Non-pigmented ciliary epithelial cell (primary cell): Measurements from ENCODE around the gene S100A6.

Experiments
- DNase-seq: peaks from one replicate; pipeline ENCODE4 v3.0.0-alpha.2; 2010; ENCODE audit warnings: low read depth

S100A6 gene

DNA sequence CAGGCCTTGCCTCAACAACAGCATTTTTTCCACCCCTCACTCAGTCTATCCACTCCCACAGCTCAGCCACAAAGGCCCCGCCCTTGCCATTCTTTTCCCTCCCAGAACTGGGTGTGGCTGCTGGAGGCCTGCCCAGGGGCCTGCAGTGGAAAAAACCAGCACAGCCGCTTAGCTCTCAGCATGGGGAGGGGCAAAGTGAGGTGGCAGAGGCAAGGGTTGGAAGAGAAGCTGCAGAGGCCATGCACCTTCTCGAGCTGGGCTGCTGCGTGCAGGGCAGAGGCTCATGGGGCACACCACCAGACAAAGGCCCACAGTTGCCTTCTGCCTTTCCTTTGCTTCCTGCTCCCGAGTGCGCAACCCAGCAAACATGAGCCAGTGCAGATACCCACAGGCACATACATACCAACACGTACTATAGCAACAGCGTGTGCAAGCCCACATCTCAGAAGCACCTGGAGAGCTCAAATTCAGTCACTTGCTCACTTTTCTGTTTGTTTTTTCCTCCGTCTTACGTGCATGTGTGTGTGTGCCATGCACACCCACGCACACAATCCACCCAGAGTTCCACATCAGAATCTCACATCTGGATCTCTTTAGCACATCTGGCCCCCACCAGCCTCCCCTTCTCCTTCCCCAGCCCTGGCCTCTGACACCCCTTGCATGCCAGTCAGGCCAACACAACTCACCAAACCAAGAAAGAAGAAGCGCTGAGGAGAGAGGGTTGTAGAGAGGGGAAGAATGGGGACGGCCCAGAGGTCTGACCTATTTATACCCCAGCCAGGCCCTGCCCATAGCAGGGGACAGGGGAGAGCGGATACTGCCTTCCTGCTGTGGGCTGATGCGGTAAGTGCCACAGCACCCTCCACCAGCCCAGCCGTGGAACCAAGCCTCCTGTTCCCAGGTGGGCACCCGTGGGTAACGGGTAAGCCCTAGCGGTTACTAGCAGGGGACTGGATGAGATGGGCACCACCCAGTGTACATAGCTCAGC lies 9.6 kb upstream of the S100A6 start, which contains the start of gene S100A4:
S100A4 (minus strand) TSS at position 740 of the 989 bp plus-strand sequence. CDS start 1,012 bp downstream, outside the sequence.
- DNase-seq = no peak

DNA sequence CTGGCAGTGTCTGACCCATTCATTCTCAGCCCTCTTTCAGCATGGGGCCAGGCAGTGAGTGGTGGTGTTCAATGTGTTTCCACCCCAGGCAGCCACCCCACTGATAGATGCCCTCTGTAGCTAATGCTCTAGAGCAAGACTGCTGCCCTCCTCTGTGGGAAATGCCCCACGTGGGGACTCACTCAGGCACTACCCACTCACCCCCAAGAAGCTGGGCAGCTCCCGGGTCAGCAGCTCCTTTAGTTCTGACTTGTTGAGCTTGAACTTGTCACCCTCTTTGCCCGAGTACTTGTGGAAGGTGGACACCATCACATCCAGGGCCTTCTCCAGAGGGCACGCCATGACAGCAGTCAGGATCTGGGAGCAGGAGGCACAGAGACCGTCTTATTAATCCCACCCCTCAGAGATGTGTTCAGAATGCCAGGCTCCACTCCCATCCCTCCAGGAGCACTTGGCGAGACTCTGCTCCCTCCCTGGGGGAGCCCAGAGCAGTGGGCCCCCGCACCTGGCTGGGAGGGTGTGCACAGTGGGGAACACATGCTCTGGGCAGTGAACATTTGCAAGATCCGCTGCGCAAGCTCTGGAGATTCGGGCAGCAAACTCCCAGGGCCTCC lies 8.8 kb upstream of the S100A6 start:
- no peak for DNase-seq

DNA sequence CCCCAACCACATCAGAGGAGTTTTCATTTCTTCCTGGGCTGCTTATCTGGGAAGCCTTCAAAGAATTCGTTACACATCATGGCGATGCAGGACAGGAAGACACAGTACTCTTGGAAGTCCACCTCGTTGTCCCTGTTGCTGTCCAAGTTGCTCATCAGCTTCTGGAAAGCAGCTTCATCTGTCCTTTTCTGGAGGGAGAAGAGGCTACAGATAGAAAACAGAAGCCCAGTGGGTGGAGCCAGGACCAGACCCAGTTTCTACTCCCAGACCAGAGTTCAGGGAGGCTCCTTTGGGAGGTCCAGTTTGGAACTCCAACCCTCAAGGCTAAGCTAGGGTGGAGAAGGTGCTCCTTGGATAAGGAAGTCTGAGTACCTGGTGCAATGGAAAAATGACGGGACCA lies 7.9 kb upstream of the S100A6 start:
- no peak for DNase-seq

DNA sequence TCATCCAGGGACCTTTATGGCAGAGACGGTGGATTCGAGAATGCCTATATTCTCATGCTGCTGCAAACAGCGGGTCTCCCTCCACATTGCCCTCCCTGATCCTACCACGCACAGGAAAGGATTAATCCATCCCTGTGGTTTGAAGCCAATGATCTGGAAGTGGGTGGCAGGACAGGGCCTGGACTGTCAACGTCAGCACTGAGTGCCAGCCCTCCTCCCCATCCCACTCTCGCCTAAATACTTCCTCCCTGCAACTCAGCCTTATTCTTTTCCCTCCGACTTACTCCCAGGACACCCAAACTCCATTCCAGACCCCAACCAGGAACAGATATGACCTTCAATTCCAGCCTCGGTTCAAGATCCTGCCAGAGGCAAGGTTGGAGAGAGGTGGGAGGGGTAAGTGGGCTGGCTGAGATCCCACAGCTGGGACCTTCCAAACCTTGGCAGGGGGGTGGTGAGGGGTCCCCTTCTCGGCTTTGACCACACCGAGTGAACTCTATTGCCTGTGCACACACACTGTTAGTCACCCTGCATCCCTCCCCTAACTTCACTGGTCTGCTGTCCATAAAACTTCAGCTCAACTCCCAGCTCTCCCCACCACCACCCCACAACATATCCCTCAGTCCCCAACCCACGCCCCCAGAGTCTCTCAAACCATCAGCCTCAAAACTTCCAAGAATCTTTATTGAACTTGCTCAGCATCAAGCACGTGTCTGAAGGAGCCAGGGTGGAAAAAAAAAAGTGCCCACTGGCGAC lies 7.3 kb upstream of the S100A6 start:
- no peak for DNase-seq

DNA sequence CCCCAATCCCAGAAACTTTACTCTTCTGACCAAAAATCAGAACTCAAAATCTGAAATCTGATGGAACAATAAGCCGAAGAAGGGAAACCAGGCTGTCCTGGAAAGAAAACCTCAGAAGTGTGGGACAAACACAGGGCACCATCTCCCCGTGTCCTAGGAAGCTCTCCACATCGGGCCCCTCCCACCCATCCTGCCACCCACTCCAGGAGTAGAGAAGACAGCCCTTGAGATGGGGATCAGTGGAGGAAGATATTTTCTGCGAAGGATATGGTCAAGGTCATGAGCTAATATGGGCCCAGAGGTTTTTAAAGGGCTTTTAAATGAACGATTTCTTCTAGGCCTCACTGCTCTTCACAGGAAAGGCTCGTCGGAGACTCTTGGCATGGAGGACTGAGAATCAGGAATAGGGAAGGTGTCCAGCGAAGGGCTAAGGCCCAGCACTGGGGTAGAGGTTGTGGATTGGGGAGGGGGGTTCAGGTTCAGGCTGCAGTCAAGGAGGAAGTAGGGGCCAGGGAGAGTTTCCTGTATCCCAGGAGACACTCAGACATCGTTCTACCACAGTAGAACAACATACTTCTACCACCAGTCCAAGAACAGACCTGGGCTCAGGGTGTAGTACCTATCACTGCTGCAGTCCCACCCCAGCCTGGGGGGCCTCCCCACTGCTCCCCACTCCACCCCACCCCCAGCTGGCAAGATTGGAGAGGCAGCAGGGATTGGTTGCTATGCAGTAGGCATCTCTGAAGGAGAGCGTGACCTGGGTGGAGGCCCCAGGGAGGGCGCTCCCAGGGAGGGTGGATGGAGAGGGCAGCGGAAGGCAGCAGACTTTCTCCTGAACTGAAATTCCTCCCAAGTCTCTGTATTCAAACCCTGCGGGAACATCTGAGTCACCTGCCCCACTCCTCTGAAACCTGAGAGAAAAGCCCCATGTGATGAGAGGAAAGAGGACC lies 6.1 kb upstream of the S100A6 start:
- DNase-seq = no peak

DNA sequence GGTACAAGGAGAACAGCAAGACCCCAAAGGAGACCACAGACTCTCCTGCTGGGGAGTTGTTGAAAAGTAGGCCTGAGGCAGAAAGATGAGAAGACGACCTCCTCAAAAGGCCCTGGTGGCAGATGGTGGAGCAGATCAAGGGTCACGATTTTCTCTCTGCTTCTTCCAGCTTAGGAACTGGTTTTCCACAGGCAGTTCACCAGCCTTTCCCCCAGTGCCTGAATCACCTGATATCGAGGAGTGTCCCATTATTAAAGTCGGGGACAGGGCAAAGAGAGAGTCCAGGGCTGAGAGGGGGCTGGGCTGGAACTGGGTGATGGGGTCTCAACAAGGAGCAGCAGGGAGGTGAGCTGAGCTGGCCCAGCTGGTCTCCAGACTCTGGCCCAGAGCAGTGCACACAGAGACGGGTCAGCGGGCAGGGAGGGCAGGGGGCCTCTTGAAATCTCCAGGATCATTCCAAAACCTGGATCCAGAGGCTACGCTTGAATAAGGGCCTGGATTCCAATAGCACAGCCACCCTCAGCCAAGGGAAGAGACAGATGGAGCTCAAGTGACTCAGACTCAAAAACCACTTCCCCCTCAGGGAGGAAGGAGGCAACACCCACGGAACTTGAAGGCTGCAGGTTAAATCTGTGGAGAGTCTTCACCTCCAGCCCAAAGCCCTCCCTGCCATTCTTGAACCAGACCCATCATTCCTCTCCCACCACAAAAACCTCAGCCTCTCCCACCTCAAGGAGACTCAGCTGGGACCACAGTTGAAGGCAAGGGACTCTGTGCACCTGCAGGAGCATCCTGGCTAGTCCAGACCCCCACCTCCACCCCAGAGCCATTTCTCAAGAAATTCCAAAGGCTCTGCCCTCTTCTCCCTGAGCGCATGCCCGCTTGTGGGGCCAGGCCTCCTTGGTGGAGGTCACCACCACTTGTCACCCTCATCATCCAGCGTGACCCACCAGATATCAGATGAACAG lies 4.9 kb upstream of the S100A6 start, which contains the start of gene S100A5:
S100A5 (minus strand) TSS at position 541 of the 968 bp plus-strand sequence. CDS start 743 bp downstream, outside the sequence.
- no peak for DNase-seq

DNA sequence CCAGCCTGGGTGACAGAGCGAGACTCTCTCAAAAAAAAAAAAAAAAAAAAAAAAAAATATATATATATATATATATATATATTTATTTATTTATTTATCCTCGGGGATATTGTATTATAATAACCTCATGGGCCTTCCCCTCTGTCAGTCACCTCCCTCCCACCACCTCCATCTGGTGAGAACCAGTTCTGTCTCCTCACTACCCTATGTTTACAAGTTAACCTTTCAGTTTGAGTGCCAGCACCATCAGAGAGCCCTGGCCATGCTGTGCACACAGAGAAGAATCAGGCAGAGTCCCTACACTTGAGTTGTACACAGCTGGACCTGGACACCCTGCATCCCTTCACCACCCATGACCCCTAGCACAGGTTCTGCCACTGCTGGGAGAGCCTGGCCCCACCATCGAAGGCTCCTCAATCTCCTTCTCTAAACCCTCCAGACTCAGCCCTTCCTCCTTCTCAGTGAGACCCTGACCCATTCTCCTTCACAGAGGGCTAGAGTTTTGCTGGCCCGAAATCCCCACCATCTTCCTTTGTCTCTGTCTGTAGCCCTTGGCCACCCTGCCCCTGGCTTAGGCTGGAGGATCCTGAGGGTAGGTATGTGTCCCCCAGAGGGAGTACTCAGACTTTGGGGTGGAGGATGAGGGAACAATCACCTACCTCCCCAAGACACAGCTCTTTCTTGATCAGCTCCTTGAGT lies 3.8 kb upstream of the S100A6 start:
- DNase-seq = no peak

DNA sequence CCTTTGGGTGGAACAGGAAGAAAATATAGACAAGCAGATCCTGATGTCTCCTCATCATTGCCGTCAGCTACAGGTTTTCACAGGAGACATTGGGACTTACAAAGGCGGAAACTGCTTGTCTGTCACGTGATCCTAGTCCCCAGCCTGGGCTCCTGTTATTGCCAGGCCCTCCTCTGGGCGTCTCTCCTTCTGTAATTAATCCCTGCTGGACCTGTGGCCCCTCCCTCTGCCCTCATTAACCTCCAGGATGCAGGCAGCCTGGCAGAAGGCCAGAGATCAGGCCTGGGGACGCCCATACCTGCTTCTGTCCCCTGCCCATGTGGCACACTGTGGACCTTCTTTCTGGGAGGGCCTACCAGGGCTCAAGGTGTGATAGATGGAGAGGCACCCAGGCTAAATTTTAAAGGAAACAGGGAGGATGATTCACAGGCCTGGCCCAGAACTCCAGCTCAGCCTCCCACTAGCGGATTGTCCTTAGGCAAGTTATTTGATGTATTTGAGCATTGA lies 2.6 kb upstream of the S100A6 start:
- DNase-seq = no peak

DNA sequence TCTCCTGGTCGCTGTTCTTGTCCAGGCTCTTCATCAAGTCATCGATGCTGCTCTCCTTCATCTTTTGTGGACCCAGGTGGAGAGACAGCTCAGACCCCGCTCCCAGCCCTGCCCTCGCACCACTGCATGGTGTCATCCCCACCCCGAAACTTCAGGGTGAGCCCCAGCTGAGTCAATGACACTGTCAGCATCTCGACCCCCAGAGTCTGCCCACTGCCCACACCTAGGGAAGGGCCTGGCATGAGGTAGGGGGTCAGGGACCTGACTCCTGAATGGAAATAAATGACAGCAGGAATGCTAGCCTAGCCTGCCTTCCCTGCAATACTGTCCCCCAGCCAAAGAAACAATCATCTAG lies 1.6 kb upstream of the S100A6 start:
- no peak for DNase-seq

DNA sequence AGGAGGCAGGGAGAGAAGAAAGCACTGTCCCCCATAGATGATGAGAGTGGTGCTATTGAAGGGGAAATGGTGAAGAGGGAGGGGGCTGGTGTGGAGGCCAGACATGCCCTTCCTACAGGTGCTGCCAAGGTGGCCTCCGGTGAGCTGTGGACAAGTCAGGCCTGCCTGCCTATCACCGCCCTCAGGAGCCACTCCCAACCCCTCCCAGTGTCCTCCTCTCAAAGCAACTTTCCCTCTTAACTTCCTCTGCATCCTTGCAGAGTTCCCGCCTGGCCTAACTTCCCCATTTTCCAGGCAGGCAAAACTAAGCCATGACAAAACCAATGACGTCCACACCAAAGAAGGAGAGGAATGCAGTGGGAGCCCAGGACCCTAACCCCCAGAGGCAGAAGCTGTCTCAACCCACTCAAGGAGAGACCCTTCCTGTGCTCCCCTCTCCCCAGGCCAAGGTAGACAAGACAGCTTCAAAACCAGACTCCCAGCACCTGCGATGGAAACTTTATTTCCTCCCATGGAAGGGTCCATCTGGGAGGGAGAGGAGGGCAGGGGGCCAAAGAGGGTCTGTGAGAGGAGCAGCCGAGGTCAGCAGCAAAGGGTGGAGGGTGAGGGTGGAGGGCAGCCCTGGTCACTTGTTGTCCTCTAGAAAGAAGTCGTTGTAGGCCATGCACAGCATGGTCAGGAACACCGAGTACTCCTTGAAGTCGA lies 1.0 kb upstream of the S100A6 start:
- no peak for DNase-seq

DNA sequence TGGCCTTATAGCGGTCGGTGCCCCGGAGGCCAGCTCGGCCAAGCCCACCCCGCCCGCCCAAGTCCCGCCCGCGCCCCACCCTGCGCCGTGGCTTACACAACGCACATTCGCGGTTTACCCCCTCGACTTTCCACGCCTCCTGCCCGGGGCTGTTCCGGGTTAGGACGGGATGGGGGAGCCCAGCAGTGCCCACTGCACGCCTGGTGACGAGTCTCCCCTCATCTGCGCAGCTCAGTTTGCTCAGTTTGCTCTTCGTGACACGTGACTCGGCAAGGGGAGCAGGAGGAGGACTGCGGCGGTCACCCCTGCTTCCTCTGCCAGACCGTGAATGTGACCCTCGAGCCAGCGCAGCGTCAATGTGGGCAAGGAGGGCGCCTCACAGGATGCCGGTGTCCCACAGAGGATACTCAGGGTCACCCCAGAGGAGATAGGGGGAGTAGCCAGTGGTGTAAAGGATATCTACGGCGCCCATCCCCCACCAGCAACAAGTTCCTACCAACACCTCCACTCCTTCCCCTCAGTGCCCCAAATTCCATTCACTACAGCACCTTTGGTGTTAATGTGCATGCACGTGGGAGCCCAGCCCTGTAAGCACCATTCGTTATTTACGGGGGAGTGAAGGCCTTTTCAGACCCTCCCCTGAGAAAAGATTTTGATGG lies 350 bp upstream of the S100A6 start:
- DNase-seq = peak; percentile 35

DNA sequence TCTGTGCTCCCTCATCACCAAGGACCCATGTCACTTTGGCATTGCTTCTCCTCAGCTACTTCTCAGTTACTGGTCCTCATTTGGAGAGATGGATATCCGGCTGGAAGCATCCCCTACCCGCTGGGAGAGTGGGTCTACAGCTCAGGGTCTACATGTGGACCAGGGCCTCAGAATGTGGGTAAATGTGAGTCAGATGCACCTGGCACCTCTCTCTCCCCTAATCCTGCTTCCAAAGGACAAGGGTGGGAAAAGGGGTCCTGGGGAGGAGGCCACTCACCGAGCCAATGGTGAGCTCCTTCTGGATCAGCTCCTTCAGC lies 908 bp downstream of the S100A6 start:
- no peak for DNase-seq

DNA sequence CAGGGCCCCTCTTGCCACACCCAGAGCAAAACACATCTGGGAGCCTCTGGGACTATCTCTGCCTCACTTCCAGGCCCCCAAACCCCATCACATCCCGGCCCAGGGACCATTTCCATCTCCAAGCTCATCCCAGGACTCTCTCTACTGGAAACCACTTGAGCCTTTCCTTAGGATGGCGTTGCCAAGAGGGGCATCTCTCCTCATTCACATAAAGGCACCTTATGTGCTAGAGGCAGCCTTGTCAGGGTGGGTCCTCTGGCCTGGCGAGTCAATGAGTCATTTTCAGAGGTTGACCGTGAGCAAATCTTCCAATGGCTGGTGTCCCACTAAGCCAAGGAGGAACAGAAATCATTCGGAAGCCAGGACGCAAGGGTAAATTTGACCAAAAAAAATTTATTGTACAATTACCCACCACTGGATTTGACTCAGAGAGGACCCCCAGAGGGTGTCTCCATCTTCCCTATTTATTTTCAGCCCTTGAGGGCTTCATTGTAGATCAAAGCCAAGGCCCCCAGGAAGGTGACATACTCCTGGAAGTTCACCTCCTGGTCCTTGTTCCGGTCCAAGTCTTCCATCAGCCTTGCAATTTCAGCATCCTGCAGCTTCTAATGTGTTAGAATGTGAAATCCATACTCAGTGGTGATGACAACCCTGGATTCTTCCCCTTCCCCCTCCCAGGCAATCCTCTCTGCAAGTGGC lies 1.4 kb downstream of the S100A6 start:
- no peak for DNase-seq

DNA sequence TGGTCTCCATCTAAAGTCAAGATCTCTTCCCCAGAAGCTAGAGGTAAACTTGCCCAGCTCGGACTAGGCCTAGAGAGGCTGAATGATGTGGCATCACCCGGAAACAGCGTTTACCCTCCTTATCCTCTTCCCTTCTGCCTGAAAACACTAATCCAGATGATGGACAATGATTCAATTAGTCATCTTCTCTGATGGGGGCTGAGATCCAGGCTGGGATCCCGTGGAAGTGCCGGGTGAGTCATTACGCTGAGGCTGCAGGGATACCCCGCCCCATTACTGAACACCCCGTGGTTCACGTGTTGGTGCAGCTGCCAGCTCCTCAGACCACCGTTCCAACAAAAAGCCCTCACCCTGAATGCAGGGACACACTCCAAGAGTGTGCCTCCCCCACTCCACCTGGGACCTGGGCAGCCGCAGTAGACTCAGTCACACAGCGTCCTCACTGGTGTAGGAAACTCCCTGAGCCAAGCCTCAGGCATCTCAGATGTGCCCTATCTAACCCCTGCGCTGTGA lies 2.0 kb downstream of the S100A6 start:
- peak; percentile 60 for DNase-seq

DNA sequence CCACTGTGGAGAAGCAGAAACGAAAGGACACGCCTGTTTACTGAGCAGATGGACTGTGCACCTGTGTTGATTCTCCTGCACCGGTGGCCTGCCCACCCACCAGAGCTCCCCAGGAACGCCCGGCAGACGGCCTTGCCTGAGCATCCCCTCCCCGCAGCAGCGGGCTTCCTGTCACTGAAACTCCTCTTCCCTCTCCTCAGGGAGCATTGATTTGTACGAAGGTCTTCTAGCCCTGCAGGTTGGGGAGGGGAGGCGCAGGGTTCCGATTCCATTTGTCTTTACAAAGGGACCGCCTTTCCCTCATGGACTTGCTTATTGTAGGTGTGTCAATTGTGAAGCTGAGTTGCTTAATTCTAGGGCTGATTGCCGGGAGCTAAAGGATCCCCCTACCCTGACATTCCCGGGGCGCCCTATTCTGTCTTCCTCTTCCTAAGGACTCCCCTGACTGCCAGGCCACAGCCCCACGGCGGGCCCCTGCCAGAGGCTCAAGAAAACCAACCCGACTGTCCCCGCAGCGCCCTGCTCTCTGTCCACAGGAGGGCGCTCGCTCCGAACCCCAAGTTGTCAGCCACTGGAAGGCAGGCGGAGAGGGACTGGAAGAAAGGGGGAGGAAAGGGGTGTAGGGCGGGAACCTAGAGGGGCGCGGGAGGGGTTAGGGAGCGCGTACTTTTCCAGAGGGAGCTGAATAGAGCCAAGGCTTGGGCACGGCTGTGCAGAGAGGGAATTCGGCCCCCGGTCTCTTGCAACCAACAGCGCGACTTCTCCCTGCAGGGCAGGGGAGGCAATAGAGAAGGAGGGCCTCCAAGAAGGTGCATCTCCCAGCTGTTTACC lies 2.8 kb downstream of the S100A6 start:
- DNase-seq = peak; percentile 53

DNA sequence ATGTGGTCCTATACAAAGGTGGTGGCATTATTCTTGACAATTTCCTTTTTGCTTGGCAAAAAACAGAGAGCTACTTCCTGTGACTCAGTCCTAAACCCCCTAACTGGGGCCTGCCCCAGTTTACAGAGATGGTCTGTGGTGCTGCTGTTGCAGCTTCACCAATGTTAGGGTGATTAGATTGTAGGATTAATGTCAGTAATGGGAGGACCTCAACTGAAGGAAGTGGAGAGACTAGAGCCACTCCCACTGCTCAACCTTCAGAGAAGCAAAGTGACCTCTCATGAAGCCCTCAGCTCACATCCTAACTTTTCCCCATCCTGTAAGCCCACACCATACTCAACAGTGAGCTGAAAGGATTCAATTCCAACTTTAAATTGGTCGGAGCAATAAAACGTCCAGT lies 3.6 kb downstream of the S100A6 start:
- no peak for DNase-seq

DNA sequence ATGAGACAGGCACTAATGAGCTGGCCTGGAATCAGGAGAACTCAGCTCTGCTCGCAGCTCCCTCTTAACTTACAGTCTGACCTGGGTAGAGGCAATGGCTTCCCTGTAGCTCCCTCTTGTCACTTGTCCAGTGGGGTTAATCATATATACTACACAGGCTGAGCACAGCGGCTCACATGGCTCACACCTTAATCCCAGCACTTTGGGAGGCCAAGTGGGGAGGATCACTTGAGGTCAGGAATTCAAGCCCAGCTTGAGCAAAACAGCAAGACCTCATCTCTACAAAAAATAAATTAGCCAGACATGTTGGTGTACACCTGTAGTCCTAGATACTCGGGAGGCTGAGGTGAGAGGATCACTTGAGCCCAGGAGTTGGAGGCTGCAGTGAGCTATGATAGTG lies 4.2 kb downstream of the S100A6 start:
- DNase-seq = no peak
